Psoas muscle (tissue), 8 donors: ENCODE measurements around the gene IQCK. TPM values are rescaled to one million over a fixed set of nuclear protein-coding genes. Genes with fewer than 3 reads are reported as not detected.

Experiments
- ATAC-seq, 4 donors: fragments of 200-7000 bp; cut with Tn5 transposase; one replicate each; pipeline ENCODE4 v1.9.1; 2020; ENCODE audit warnings: moderate library complexity in 3 of 4, mild to moderate bottlenecking in 2 of 4
- DNase-seq, 2 donors: peaks; one replicate each; pipeline ENCODE4 v3.0.0-alpha.2; 2020
- H3K27ac ChIP-seq: fragments of 200-600 bp; one replicate; pipeline ENCODE4 v1.8.0; 2022
- H3K27me3 ChIP-seq, 3 donors: fragments of 200-600 bp in 1 of 3; one replicate each; pipeline versions ENCODE4 v1.6.1 to v1.8.0; 2013 to 2022; ENCODE audit warnings: low read length in 2 of 3, mild to moderate bottlenecking in 2 of 3, moderate library complexity in 1 of 3; ENCODE audit not compliant: insufficient read depth in 3 of 3
- H3K36me3 ChIP-seq, 2 donors: fragments of 200-600 bp in 1 of 2; one replicate each; pipeline versions ENCODE4 v1.6.1 to v1.8.0; 2013 to 2022; ENCODE audit warnings: low read depth in 1 of 2, mild to moderate bottlenecking in 1 of 2, moderate library complexity in 1 of 2; ENCODE audit not compliant: insufficient read depth in 1 of 2
- H3K4me1 ChIP-seq: fragments of 200-600 bp; one replicate; pipeline ENCODE4 v1.8.0; 2022
- H3K4me3 ChIP-seq: fragments of 200-600 bp; one replicate; pipeline ENCODE4 v1.8.0; 2022; ENCODE audit warnings: mild to moderate bottlenecking
- H3K9me3 ChIP-seq: fragments of 200-600 bp; one replicate; pipeline ENCODE4 v1.8.0; 2022
- WGBS, 3 donors: extraction: QIAGEN DNeasy Blood & Tissue Kit; methylation state at CpG; one replicate each; pipeline versions ENCODE4 v1.1.6 to v1.1.7; 2013; 5-methylcytosine and 5-hydroxymethylcytosine counted together
- intact Hi-C, 2 donors: fragments of 100-400 bp; cut with DNase I; formaldehyde crosslinking; loops; one replicate each; pipeline versions ENCODE4 v1.11.0 to v1.14.2; 2022
- polyA plus RNA-seq, 3 donors: library from polyadenylated mRNA; stranded (reverse); fragments of 200-250 nt; gene quantifications; one replicate each; pipeline ENCODE4 v1.2.3, GENCODE V29; 2013
- total RNA-seq, 4 donors: library from RNA; stranded (reverse); fragmentation: NEBNext Ultra II Directional in 2 of 4; extraction: Animal tissue kit (Norgen Biotek cat#: 25700) in 2 of 4; gene quantifications; one replicate each; pipeline versions ENCODE4 v1.2.1 to v1.2.4, GENCODE V29; 2021 to 2023
- TF ChIP-seq, protein P1 (sequence below): fragments of 200-600 bp; IDR thresholded peaks from one replicate; pipeline ENCODE4 v1.8.0; 2022; ENCODE audit warnings: antibody characterized with exemption
- donor health status: healthy with polysubstance abuse.
- donor health status: DM: no; HTN: no; CAD: no; lungs with moderate emphysema.
- donor health status: Bipolar disorder and iron deficiency.
- donor health status: healthy.
- donor health status: DM: yes; HTN: yes; CAD: no.
- donor health status: DM: no; HTN: no; CAD: no.
- donor health status: DM: no; HTN: no; CAD: no.
- donor health status: DM: yes; HTN: yes; CAD: no.

IQCK gene
- total and polyA plus RNA-seq, 7 donors: 4.3 to 9.9 (median 6.3) TPM

DNA sequence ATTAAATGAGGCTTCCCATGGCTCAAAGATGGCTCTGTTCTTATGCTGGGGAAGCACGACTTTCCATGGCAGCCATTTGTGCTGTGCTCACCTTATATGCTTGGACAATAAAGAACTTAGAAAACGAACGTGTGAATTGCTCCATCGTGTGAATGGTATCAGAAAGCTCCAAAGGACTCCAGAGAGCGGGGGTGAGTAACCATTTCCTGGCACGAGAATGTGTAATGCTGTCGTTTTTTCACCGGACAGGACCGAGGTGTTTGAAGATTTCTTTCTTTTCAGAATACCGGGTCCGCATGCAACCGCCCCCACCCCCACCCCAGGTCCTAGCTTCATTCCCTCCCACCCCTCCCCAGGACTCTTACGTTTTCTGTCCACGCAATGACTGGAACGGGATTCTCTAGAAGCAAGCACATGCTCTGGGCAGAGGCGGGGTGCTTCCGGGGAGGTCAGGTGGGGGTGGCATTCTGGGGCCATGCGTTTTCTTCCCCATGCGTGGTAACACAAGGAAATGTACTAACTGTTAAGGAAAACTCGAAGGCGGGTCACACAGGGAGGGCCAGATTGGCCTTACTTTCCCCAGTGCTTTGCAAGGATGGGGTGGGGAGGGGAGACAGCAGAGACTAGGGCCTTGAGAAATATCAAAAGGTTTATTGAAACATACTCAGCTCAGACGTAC lies 140.4 kb downstream of the IQCK start:
- ATAC-seq (no peak), DNase-seq (no peak)
- Histone ChIP-seq H3K36me3 (peaks cover 0 to 58% of the 10 kb centered on the region in 2 donors), H3K4me3 (no peak overlapping the region), H3K27me3 (no peaks in the 10 kb centered on the region), H3K4me1 (peaks cover 16% of the 10 kb centered on the region), H3K27ac (peak overlapping the region; percentile 23), H3K9me3 (no peaks in the 10 kb centered on the region)
- intact Hi-C loops: loop anchor here in 1 of 2 donors (1.0 kb wide), 1 partner anchor 10 kb away; no protein-coding TSS in a partner anchor
- WGBS, 3 donors: 73 to 83% (median 73%) methylated on average over 22 of the region's 22 CpGs
- TF ChIP-seq, protein P1, sequence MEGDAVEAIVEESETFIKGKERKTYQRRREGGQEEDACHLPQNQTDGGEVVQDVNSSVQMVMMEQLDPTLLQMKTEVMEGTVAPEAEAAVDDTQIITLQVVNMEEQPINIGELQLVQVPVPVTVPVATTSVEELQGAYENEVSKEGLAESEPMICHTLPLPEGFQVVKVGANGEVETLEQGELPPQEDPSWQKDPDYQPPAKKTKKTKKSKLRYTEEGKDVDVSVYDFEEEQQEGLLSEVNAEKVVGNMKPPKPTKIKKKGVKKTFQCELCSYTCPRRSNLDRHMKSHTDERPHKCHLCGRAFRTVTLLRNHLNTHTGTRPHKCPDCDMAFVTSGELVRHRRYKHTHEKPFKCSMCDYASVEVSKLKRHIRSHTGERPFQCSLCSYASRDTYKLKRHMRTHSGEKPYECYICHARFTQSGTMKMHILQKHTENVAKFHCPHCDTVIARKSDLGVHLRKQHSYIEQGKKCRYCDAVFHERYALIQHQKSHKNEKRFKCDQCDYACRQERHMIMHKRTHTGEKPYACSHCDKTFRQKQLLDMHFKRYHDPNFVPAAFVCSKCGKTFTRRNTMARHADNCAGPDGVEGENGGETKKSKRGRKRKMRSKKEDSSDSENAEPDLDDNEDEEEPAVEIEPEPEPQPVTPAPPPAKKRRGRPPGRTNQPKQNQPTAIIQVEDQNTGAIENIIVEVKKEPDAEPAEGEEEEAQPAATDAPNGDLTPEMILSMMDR: no peak

DNA sequence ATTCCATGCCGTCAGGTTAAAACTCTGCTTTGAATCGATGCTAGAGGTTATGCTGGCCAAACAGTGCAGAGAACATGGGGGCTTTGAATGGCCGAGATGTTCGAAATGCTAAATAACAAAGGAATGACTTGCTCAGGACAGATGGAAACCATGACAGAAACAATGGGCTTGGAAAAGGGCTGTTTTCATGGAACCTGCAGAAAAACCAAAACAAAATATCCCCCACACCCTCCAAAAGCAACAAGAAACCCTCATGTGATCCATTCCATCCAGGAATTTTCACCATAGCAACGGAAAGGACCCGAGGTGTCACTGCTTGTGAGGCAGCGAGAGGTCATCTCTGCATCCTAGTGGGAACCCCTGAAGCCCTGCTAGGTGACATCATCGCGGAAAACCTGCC lies 141.1 kb downstream of the IQCK start:
- Histone ChIP-seq H3K9me3 (no peaks in the 10 kb centered on the region), H3K4me3 (no peak overlapping the region), H3K27ac (peak overlapping the region; percentile 10), H3K36me3 (peaks cover 0 to 62% of the 10 kb centered on the region in 2 donors), H3K4me1 (peaks cover 20% of the 10 kb centered on the region), H3K27me3 (no peaks in the 10 kb centered on the region)
- intact Hi-C loops: no loop called here
- DNase-seq: no peak
- no peak for ATAC-seq
- WGBS, 3 donors: 90 to 95% (median 91%) methylated on average over 9 of the region's 9 CpGs
- TF ChIP-seq, protein P1: no peak

DNA sequence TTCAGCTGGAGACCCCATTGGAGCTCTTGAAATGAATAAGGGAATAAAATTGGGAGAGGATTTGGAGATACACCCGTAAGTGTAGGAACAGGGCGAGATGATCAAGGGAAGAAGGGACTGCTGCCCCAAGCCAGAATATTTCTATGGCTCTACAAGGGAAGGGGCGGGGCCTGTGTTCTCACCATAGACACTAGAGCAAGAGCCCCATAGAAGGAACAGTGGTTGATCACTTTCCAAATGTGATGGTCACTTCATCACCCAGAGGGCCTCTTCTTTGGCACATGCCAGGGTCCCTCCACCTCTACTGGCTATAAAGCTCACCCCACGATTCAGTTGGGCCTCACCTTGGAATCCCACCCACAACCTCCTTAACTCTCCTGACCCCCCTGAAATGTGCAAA lies 141.5 kb downstream of the IQCK start:
- no peak for DNase-seq
- no peak overlapping the region for H3K4me3 ChIP-seq
- peaks cover 23% of the 10 kb centered on the region for H3K4me1 ChIP-seq
- H3K27ac ChIP-seq: peak overlapping the region; percentile 67
- intact Hi-C loops: no loop called here
- peaks cover 0 to 65% of the 10 kb centered on the region in 2 donors for H3K36me3 ChIP-seq
- no peaks in the 10 kb centered on the region for H3K27me3 ChIP-seq
- 77 to 93% (median 89%) methylated on average over 4 of the region's 4 CpGs for WGBS, 3 donors
- H3K9me3 ChIP-seq: no peaks in the 10 kb centered on the region
- TF ChIP-seq, protein P1: no peak
- peak in 2 of 4 donors; percentile 15 to 23 for ATAC-seq

DNA sequence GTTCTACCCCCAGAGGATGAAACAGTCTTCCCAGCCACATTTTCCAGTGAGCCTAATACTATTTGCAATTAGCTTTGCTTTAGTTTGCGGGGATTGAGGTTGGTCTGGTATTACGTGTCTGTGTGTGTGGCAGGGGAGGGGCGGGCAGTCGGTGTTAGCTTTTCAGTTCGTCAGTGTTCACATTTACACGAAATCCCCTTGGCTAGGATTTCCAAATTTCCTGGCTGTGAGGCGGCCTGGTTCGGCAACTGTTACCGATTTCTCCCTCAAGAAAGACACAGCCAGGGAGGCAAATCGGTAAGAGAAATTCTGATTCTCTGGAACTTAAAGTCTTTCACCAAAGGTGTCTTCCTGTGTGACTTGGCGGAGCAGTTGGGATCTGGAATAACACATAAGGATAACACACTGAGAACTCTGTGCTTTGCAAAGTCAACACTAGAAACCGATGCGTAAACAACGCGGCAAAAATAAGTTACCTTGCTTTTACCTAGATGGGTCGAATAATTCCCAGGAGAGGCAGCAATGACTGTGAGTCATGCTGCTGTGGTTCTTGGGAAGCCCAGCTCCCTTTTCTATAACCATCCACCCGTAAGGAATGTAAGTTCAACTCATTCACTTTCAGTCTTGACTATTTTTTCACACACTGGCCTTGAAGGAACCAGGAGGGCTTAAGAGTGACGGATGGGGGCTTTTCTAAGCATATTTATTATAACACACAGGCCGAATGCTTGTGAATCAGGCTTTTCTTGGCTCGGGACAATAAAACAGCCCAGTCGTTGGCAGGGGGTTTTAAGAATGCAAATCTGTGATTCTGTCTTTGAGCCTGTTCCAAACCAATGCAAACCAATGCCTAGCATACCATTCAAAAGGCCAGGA lies 142.3 kb downstream of the IQCK start:
- Histone ChIP-seq H3K4me1 (peaks cover 23% of the 10 kb centered on the region), H3K36me3 (peaks cover 0 to 68% of the 10 kb centered on the region in 2 donors), H3K4me3 (no peak overlapping the region), H3K27me3 (no peaks in the 10 kb centered on the region), H3K9me3 (no peaks in the 10 kb centered on the region), H3K27ac (peak overlapping the region; percentile 67)
- TF ChIP-seq, protein P1: no peak
- DNase-seq (no peak), ATAC-seq (peak in 2 of 4 donors; percentile 26 to 29)
- intact Hi-C loops: no loop called here
- 30 to 48% (median 43%) methylated on average over 21 of the region's 21 CpGs for WGBS, 3 donors
